A549 (cell line): ENCODE data around the gene CBFA2T2. TPM values are rescaled to one million over a fixed set of nuclear protein-coding genes. Genes with fewer than 3 reads are reported as not detected.
A peak's percentile ranks its signal among the peaks of the same experiment; 100 is the strongest.
"Not testable (repeated sequence)": the region's sequence is repeated elsewhere in the genome, so short reads cannot be mapped to it uniquely, and the experiment has no call there.

ENCODE experiments used
- ATAC-seq, 2 experiments: fragments of 200-7000 bp in 1 of 2; fragments of >200 bp in 1 of 2; cut with Nextera tagmentation in 1 of 2; cut with Tn5 transposase in 1 of 2; 3 replicates each; pipeline versions ENCODE4 v1.8.0 to v1.9.1; 2018 to 2020; ENCODE audit warnings: mild to moderate bottlenecking in 1 of 2, moderate library complexity in 1 of 2
- CTCF ChIA-PET: fragments of 300-600 bp; sonication (Branson Sonifier 250); formaldehyde crosslinking; extraction: SDS; loops from one replicate; lab custom pipeline; 2021; ENCODE audit warnings: antibody characterized with exemption, inconsistent platforms; lab: Yijun Ruan, JAX
- POLR2A ChIA-PET: fragments of 350-600 bp; formaldehyde crosslinking; extraction: SDS; loops from one replicate; lab custom pipeline; 2021; ENCODE audit warnings: antibody characterized with exemption, inconsistent platforms; lab: Yijun Ruan, JAX
- DNase-seq, 2 experiments: peaks; one replicate each; pipeline versions ENCODE4 v3.0.0 to v3.0.0-alpha.2; 2011 to 2016; ENCODE audit warnings: low read depth in 1 of 2, low spot score in 1 of 2
- FAIRE-seq: peaks from 2 replicates; lab custom pipeline; 2011; peaks lifted over from hg19 to GRCh38; lab: Jason Lieb, UNC
- H3K27ac ChIP-seq, 2 experiments: fragments of >200 bp; sonication (Bioruptor Twin); formaldehyde crosslinking; 3 replicates each; pipeline ENCODE4 v1.5.1; 2016 to 2017
- H3K4me1 ChIP-seq: fragments of >200 bp; sonication (Bioruptor Twin); formaldehyde crosslinking; 3 replicates; pipeline ENCODE4 v1.6.1; 2016
- H3K4me2 ChIP-seq: fragments of >200 bp; sonication (Bioruptor Twin); formaldehyde crosslinking; 3 replicates; pipeline ENCODE4 v1.6.1; 2016
- H3K4me3 ChIP-seq: fragments of >200 bp; sonication (Bioruptor Twin); formaldehyde crosslinking; 3 replicates; pipeline ENCODE4 v1.5.1; 2016
- H3K9me3 ChIP-seq: fragments of >200 bp; sonication (Bioruptor Twin); formaldehyde crosslinking; 3 replicates; pipeline ENCODE4 v1.6.1; 2016
- ATOH8 ChIP-seq: fragments of 250-450 bp; sonication (Bioruptor Pico); IDR thresholded peaks from 2 replicates; pipeline ENCODE4 v1.5.0; 2020; ENCODE audit warnings: low read depth, mild to moderate bottlenecking, moderate library complexity
- CEBPB ChIP-seq, 2 experiments: fragments of >200 bp in 1 of 2; sonication (Bioruptor Twin) in 1 of 2; formaldehyde crosslinking in 1 of 2; IDR thresholded peaks; 2 replicates each; pipeline ENCODE4 v1.6.1; 2012 to 2016
- CTCF ChIP-seq: fragments of >200 bp; sonication (Bioruptor Twin); formaldehyde crosslinking; IDR thresholded peaks from 3 replicates; pipeline ENCODE4 v1.5.1; 2016
- ELK1 ChIP-seq: fragments of 150-350 bp; IDR thresholded peaks from 2 replicates; pipeline ENCODE4 v1.6.1; 2014; ENCODE audit warnings: low read depth, mild to moderate bottlenecking, low read length
- HEYL ChIP-seq: fragments of 250-450 bp; sonication (Bioruptor Pico); IDR thresholded peaks from 2 replicates; pipeline ENCODE4 v1.8.0; 2021; ENCODE audit warnings: mild to moderate bottlenecking, moderate library complexity
- MAFK ChIP-seq: fragments of 450-650 bp; IDR thresholded peaks from 2 replicates; pipeline ENCODE4 v1.6.1; 2014; ENCODE audit not compliant: partially characterized antibody
- NFE2L2 ChIP-seq: fragments of 150-350 bp; conservative IDR thresholded peaks from 2 replicates; pipeline ENCODE4 v1.6.1; 2014; ENCODE audit warnings: low read length
- PBX3 ChIP-seq: IDR thresholded peaks from 2 replicates; pipeline ENCODE4 v1.6.1; 2012
- POLR2AphosphoS2 ChIP-seq: conservative IDR thresholded peaks from 2 replicates; pipeline ENCODE4 v1.6.1; 2012; ENCODE audit warnings: low read length, improper control_type of control experiment, inconsistent platforms
- RAD21 ChIP-seq, 2 experiments: fragments of >200 bp in 1 of 2; sonication (Bioruptor Twin) in 1 of 2; formaldehyde crosslinking in 1 of 2; IDR thresholded peaks in 1 of 2; conservative IDR thresholded peaks in 1 of 2; 2 replicates in 1 of 2; 3 replicates in 1 of 2; pipeline ENCODE4 v1.6.1; 2012 to 2018; ENCODE audit warnings: inconsistent platforms in 1 of 2
- RFX5 ChIP-seq: fragments of 450-650 bp; IDR thresholded peaks from 2 replicates; pipeline ENCODE4 v1.7.1; 2014; ENCODE audit warnings: antibody characterized with exemption, mild to moderate bottlenecking, moderate library complexity
- SMC3 ChIP-seq: fragments of >200 bp; sonication (Bioruptor Twin); formaldehyde crosslinking; IDR thresholded peaks from 3 replicates; pipeline ENCODE4 v1.6.1; 2018; ENCODE audit warnings: inconsistent platforms
- TFCP2L1 ChIP-seq: fragments of 250-450 bp; sonication (Bioruptor Pico); IDR thresholded peaks from 2 replicates; pipeline ENCODE4 v1.5.0; 2021; ENCODE audit warnings: mild to moderate bottlenecking
- TP53 ChIP-seq: fragments of 250-450 bp; sonication (Bioruptor Pico); IDR thresholded peaks from 2 replicates; pipeline ENCODE4 v1.5.0; 2021; ENCODE audit warnings: mild to moderate bottlenecking, moderate library complexity
- ZSCAN20 ChIP-seq: fragments of 250-450 bp; sonication (Bioruptor Pico); IDR thresholded peaks from 2 replicates; pipeline ENCODE4 v1.8.0; 2022; ENCODE audit warnings: mild to moderate bottlenecking, moderate library complexity
- WGBS: methylation state at CpG from one replicate; pipeline ENCODE4 v1.1.6; 2017; ENCODE audit errors: missing lambda C conversion rate; 5-methylcytosine and 5-hydroxymethylcytosine counted together
- polyA plus RNA-seq, 4 experiments: library from polyadenylated mRNA; depleted of rRNA in 3 of 4; stranded (reverse); fragments of >200 nt; fragmentation: RNase III in 1 of 4; extraction: RNeasy Plus Mini Kit Qiagen cat#74134 plus additional on column Dnase treatment in 1 of 4; gene quantifications; 2 replicates in 3 of 4; 3 replicates in 1 of 4; pipeline ENCODE4 v1.2.3, GENCODE V29; 2011 to 2017

Gene CBFA2T2
- polyA plus RNA-seq, 2 of the 4 experiments (the other 2 are of a cell fraction), result 6.8 to 9.4 TPM

GRCh38 chr20:33511876-33512275 is 22.0 kb downstream of the CBFA2T2 start:
- H3K4me1 ChIP-seq, result peaks cover 18% of the 10 kb centered on the region
- POLR2A ChIA-PET, H3K9me3 ChIP-seq, DNase-seq, CTCF ChIA-PET, H3K27ac ChIP-seq, ATAC-seq, H3K4me3 ChIP-seq, FAIRE-seq, H3K4me2 ChIP-seq: not testable (repeated sequence)
- 97% methylated on average over 13 of the region's 13 CpGs for WGBS

GRCh38 chr20:33515569-33516216 is 25.8 kb downstream of the CBFA2T2 start:
- CTCF ChIA-PET, result interaction anchor here (0.6 to 1.6 kb wide), 4 partner anchors 9 to 318 kb away, joined by 3 to 6 read pairs (median 5); partner anchors contain the start of gene ZNF341
- POLR2A ChIA-PET, result no interaction called here
- ATAC-seq, result peak in 1 of 2 experiments; percentile 40; a peak in 2 of 6 replicates
- H3K4me2 ChIP-seq, result no peak overlapping the region
- DNase-seq, result peak in 1 of 2 experiments; percentile 25
- WGBS, result 81% methylated on average over 11 of the region's 11 CpGs
- H3K4me3 ChIP-seq, result no peak overlapping the region
- TF ChIP-seq ZSCAN20 (CRISPR knock-in tag) (no peak), RAD21 (conservative IDR thresholded peaks at IDR 0.05 in 1 of 2, IDR thresholded peaks at IDR 0.05 in 1 of 2) (peak in 1 of 2 experiments; percentile 27; a peak in 1 of 5 replicates), PBX3 (no peak), CTCF (peak; percentile 38), ATOH8 (CRISPR knock-in tag) (no peak), SMC3 (0 out of 3 replicates have a peak, but pooled peaks have one; percentile 20), TFCP2L1 (no peak), TP53 (no peak), HEYL (CRISPR knock-in tag) (no peak)
- FAIRE-seq, result no peak
- H3K9me3 ChIP-seq, result no peaks in the 10 kb centered on the region
- H3K27ac ChIP-seq, result peak overlapping the region in 1 of 2 experiments; percentile 45; a peak in 1 of 6 replicates
- peaks cover 31% of the 10 kb centered on the region for H3K4me1 ChIP-seq

- H3K4me2 ChIP-seq, result peak overlapping the region; percentile 47
- TF ChIP-seq CEBPB (IDR thresholded peaks at IDR 0.05) (no peak), MAFK (peak; percentile 99), NFE2L2 (peak; percentile 73), RFX5 (no peak), RAD21 (conservative IDR thresholded peaks at IDR 0.05 in 1 of 2, IDR thresholded peaks at IDR 0.05 in 1 of 2) (no peak), ZSCAN20 (CRISPR knock-in tag) (no peak), ELK1 (no peak), POLR2AphosphoS2 (no peak)
- TF ChIP-seq, all 56 proteins: peak for 2
- no peaks in the 10 kb centered on the region for H3K9me3 ChIP-seq
- ChIA-PET POLR2A (no interaction called here), CTCF (interaction anchor here (0.8 to 1.8 kb wide), 2 partner anchors 10 to 20 kb away, joined by 3 to 6 read pairs; no protein-coding TSS in a partner anchor)
- no peak for FAIRE-seq
- peak; percentile 39 to 46; a peak in 3 of 6 replicates for ATAC-seq
- peak overlapping the region; percentile 48 to 72; a peak in 5 of 6 replicates for H3K27ac ChIP-seq
- H3K4me1 ChIP-seq, result peaks cover 31% of the 10 kb centered on the region
- WGBS, result 3% methylated on average over 1 of the region's 1 CpG
- peak in 1 of 2 experiments; percentile 47 for DNase-seq
- no peak overlapping the region for H3K4me3 ChIP-seq
Observed at GRCh38 chr20:33516882-33517281, 27.0 kb downstream of the CBFA2T2 start.
